GM12878 (cell line): ENCODE results near the gene RNF31. TPM values are rescaled to one million over a fixed set of nuclear protein-coding genes. Genes with fewer than 3 reads are reported as not detected.
A peak's percentile ranks its signal among the peaks of the same experiment; 100 is the strongest.

ENCODE experiments used
- ATAC-seq: fragments of 200-7000 bp; cut with Tn5 transposase; 3 replicates; pipeline ENCODE4 v1.9.1; 2020; ENCODE audit warnings: mild to moderate bottlenecking, moderate library complexity
- BruUV-seq: library from RNA; stranded (reverse); fragments of 400-500 nt; replicated peaks from 2 replicates; lab custom pipeline; 2021; lab: Mats Ljungman, UMichigan
- CTCF ChIA-PET: fragments of 300-600 bp; sonication (Branson Sonifier 250); formaldehyde crosslinking; extraction: SDS; loops from one replicate; lab custom pipeline; 2021; ENCODE audit warnings: inconsistent platforms; lab: Yijun Ruan, JAX
- POLR2A ChIA-PET: fragments of 350-600 bp; formaldehyde crosslinking; extraction: SDS; loops from one replicate; lab custom pipeline; 2021; ENCODE audit warnings: inconsistent platforms; lab: Charles Lee
- RAD21 ChIA-PET: fragments of 300-600 bp; sonication (Branson Sonifier 250); formaldehyde crosslinking; loops from one replicate; lab custom pipeline; 2023; ENCODE audit warnings: antibody characterized with exemption; ENCODE audit not compliant: unreplicated experiment; lab: Charles Lee
- SMC1A ChIA-PET: fragments of 300-600 bp; sonication (Branson Sonifier 250); formaldehyde crosslinking; loops from one replicate; lab custom pipeline; 2023; ENCODE audit not compliant: unreplicated experiment, uncharacterized antibody; lab: Charles Lee
- DNase-seq: peaks from one replicate; pipeline ENCODE4 v3.0.0-alpha.2; 2011; ENCODE audit warnings: low read depth, low spot score
- FAIRE-seq: peaks from 3 replicates; lab custom pipeline; 2011; peaks lifted over from hg19 to GRCh38; lab: Jason Lieb, UNC
- H2AFZ ChIP-seq: 2 replicates; pipeline ENCODE4 v1.6.0; 2011; ENCODE audit warnings: low read depth, low read length, control low read depth; ENCODE audit not compliant: control insufficient read depth
- H3K27ac ChIP-seq: 2 replicates; pipeline ENCODE4 v1.5.1; 2011; ENCODE audit warnings: control low read depth; ENCODE audit not compliant: control insufficient read depth, insufficient read depth
- H3K27me3 ChIP-seq, 2 experiments: replicated peaks in 1 of 2; 2 replicates each; pipeline versions ENCODE4 v1.6.0 to v1.6.1; 2011; ENCODE audit warnings: low read length in 1 of 2; ENCODE audit not compliant: control insufficient read depth in 2 of 2, insufficient read depth in 2 of 2
- H3K36me3 ChIP-seq, 2 experiments: 2 replicates each; pipeline ENCODE4 v1.5.1; 2011; ENCODE audit warnings: low read length in 1 of 2; ENCODE audit not compliant: control insufficient read depth in 2 of 2, insufficient read depth in 2 of 2
- H3K4me1 ChIP-seq: 2 replicates; pipeline ENCODE4 v1.6.1; 2011; ENCODE audit warnings: mild to moderate bottlenecking, low read length, moderate library complexity, mixed read lengths; ENCODE audit not compliant: control insufficient read depth, insufficient read depth
- H3K4me2 ChIP-seq: 2 replicates; pipeline ENCODE4 v1.6.0; 2011; ENCODE audit warnings: control low read depth; ENCODE audit not compliant: control insufficient read depth, insufficient read depth
- H3K4me3 ChIP-seq: fragments of 200-600 bp; sonication (generic); 2 replicates; pipeline ENCODE4 v1.5.1; 2016
- H3K79me2 ChIP-seq: 2 replicates; pipeline ENCODE4 v1.6.0; 2011; ENCODE audit warnings: low read length; ENCODE audit not compliant: control insufficient read depth, insufficient read depth
- H3K9ac ChIP-seq: 2 replicates; pipeline ENCODE4 v1.8.0; 2011; ENCODE audit warnings: low read length, control low read depth, mixed read lengths; ENCODE audit not compliant: control insufficient read depth, insufficient read depth
- H3K9me3 ChIP-seq: replicated peaks from 3 replicates; pipeline ENCODE4 v1.5.1; 2011; ENCODE audit warnings: mild to moderate bottlenecking, low read length; ENCODE audit not compliant: control insufficient read depth, insufficient read depth
- H4K20me1 ChIP-seq: 2 replicates; pipeline ENCODE4 v1.6.0; 2011; ENCODE audit not compliant: control insufficient read depth, insufficient read depth
- BRCA1 ChIP-seq: IDR thresholded peaks from 2 replicates; pipeline ENCODE4 v1.6.1; 2011; ENCODE audit warnings: low read depth, low read length, improper control_type of control experiment
- EGR1 ChIP-seq, 2 experiments: IDR thresholded peaks; 1 replicate in 1 of 2; 2 replicates in 1 of 2; pipeline ENCODE4 v1.6.1; 2011 to 2012; ENCODE audit warnings: low read depth in 2 of 2, low read length in 2 of 2, borderline replicate concordance in 1 of 2, mild to moderate bottlenecking in 1 of 2, moderate library complexity in 1 of 2
- ETV6 ChIP-seq, 2 experiments: fragments of 450-650 bp in 1 of 2; IDR thresholded peaks in 1 of 2; conservative IDR thresholded peaks in 1 of 2; 2 replicates each; pipeline ENCODE4 v1.6.1; 2014; ENCODE audit warnings: antibody characterized with exemption in 1 of 2, borderline replicate concordance in 1 of 2, low read depth in 1 of 2, mild to moderate bottlenecking in 1 of 2, moderate library complexity in 1 of 2
- FOS ChIP-seq: IDR thresholded peaks from 3 replicates; pipeline ENCODE4 v1.6.1; 2011; ENCODE audit warnings: borderline replicate concordance; ENCODE audit not compliant: insufficient read length; ENCODE audit errors: extremely low read depth
- HCFC1 ChIP-seq: fragments of 150-350 bp; IDR thresholded peaks from 2 replicates; pipeline ENCODE4 v1.6.1; 2014; ENCODE audit warnings: low read length
- NR2F1 ChIP-seq: fragments of 450-650 bp; conservative IDR thresholded peaks from 2 replicates; pipeline ENCODE4 v1.6.1; 2017; ENCODE audit warnings: mild to moderate bottlenecking
- NRF1 ChIP-seq: conservative IDR thresholded peaks from 2 replicates; pipeline ENCODE4 v1.6.1; 2011; ENCODE audit warnings: mild to moderate bottlenecking, low read depth, low read length, improper control_type of control experiment
- POLR2AphosphoS2 ChIP-seq: IDR thresholded peaks from 2 replicates; pipeline ENCODE4 v1.6.1; 2011; ENCODE audit warnings: low read depth, mild to moderate bottlenecking, low read length, improper control_type of control experiment, moderate library complexity
- POLR2AphosphoS5 ChIP-seq: IDR thresholded peaks from 2 replicates; pipeline ENCODE4 v1.6.1; 2011; ENCODE audit warnings: mild to moderate bottlenecking, low read length, inconsistent platforms
- RBBP5 ChIP-seq: fragments of 200-600 bp; sonication (generic); conservative IDR thresholded peaks from 2 replicates; pipeline ENCODE4 v1.6.1; 2016
- RCOR1 ChIP-seq: conservative IDR thresholded peaks from 2 replicates; pipeline ENCODE4 v1.6.1; 2012; ENCODE audit warnings: low read depth, low read length, improper control_type of control experiment
- SMC3 ChIP-seq: IDR thresholded peaks from 2 replicates; pipeline ENCODE4 v1.6.1; 2011; ENCODE audit warnings: low read length, improper control_type of control experiment, borderline replicate concordance
- STAT1 ChIP-seq: fragments of 450-650 bp; conservative IDR thresholded peaks from 2 replicates; pipeline ENCODE4 v1.6.1; 2014; ENCODE audit warnings: antibody characterized with exemption, mild to moderate bottlenecking
- STAT3 ChIP-seq: IDR thresholded peaks from 2 replicates; pipeline ENCODE4 v1.6.1; 2011; ENCODE audit warnings: low read depth, low read length, improper control_type of control experiment
- ZNF207 ChIP-seq: fragments of 450-650 bp; IDR thresholded peaks from 2 replicates; pipeline ENCODE4 v1.6.1; 2014; ENCODE audit warnings: antibody characterized with exemption, mild to moderate bottlenecking, borderline replicate concordance
- ZZZ3 ChIP-seq: IDR thresholded peaks from 2 replicates; pipeline ENCODE4 v1.6.1; 2011; ENCODE audit warnings: low read depth; ENCODE audit not compliant: control insufficient read depth, insufficient read length
- WGBS: methylation state at CpG from one replicate; pipeline ENCODE4 v1.1.6; 2016; ENCODE audit warnings: low lambda C conversion rate; ENCODE audit not compliant: insufficient replicate concordance, insufficient coverage; ENCODE audit errors: missing lambda C conversion rate; 5-methylcytosine and 5-hydroxymethylcytosine counted together
- in situ Hi-C: fragments of 300-500 bp; cut with MboI; formaldehyde crosslinking; loops from 9 replicates; pipeline ENCODE4 v1.14.3; 2018; ENCODE audit warnings: mixed read lengths
- intact Hi-C: fragments of 100-400 bp; cut with micrococcal nuclease; formaldehyde crosslinking; loops from one replicate; pipeline ENCODE4 v1.14.2; 2022; ENCODE audit not compliant: unreplicated experiment
- polyA plus RNA-seq, 11 experiments: library from polyadenylated mRNA; depleted of rRNA in 4 of 11; unstranded in 6 of 11; stranded (reverse) in 5 of 11; fragments of >200 nt; fragmentation: Nextera tagmentation in 4 of 11; fragmentation: Illumina TruSeq in 1 of 11; extraction: Ambion mirVana in 4 of 11; extraction: Trizol in 1 of 11; gene quantifications; 1 replicate in 1 of 11; 2 replicates in 10 of 11; pipeline versions ENCODE4 v1.2.1 to v1.2.3, GENCODE V29; 2011 to 2016; ENCODE audit warnings: inconsistent platforms in 2 of 11, missing spikeins in 2 of 11, low read depth in 1 of 11
- total RNA-seq, 4 experiments: library from RNA; depleted of rRNA in 3 of 4; stranded (reverse); fragments of >200 nt in 3 of 4; fragmentation: Illumina TruSeq in 1 of 4; extraction: Trizol in 1 of 4; gene quantifications; 2 replicates each; pipeline versions ENCODE4 v1.2.1 to v1.2.3, GENCODE V29; 2013 to 2021
- TF ChIP-seq, protein P1 (sequence below): fragments of 450-650 bp; formaldehyde crosslinking; IDR thresholded peaks from 2 replicates; pipeline ENCODE4 v1.5.0; 2022; ENCODE audit warnings: mild to moderate bottlenecking, missing genetic modification characterization

The RNF31 gene
- total and polyA plus RNA-seq, 10 of the 15 experiments (the other 5 are each of a cell fraction or from before 2014, with no cell fraction given) = 8.5 to 92.7 (median 52.0) TPM

DNA sequence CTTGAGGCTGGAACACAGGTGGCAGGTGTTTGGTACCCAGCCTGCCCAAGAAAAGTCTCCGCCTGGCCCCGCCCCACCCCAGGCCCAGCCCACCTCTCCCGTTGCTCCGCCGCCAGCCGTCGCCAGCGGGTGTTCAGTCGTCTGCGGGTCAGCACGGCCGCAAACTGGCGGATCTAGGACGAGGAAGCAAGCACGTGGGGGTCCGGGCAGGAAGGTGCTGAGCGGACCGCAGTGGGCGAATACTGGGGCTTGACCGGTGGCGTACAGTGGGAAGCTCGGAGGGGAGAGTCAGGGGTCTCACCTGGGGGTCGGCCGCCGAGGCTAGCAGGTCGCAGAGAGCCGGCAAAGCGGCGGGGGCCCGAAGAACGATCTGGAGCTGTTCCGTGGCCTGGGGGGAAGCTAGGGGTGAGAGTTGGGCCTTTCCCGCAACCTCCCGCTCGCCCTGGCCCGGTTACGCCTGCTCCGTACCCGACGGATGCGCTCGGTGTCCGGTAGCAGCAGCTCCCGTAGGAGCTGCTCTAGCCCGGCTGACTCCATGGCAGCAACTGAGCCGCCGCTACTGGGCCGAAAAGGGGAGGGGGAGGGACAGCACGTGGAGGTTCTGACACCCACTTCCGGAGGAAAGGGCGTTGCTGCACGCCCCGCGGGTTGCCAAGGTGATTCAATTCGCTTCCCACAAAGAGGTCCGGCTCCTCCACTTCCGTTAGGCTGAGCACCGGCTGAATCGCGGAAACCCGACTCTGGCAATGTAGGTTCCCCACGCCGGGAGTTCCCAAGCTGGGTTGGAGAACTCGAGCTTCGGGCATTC lies 41.2 kb downstream of the RNF31 start, which contains the start of gene IPO4:
Gene IPO4 (minus strand): TSS at position 566 of the 808 bp plus-strand sequence. CDS start 29 bp downstream, at position 537.
- BruUV-seq = no TSS peak
- Histone ChIP-seq H3K9me3 (no peaks in the 10 kb centered on the region), H3K4me1 (0 out of 2 replicates have a peak, but pooled peaks cover 4% of the 10 kb centered on the region), H3K4me2 (peak within 1 kb of the TSS; percentile 78), H2AFZ (peak within 1 kb of the TSS; percentile 69), H3K27ac (peak within 1 kb of the TSS; percentile 34), H3K4me3 (peak within 1 kb of the TSS; percentile 79), H3K9ac (peak within 1 kb of the TSS; percentile 69), H3K36me3 (peaks cover 18 to 19% of the 10 kb centered on the region in 2 experiments), H3K79me2 (peaks cover 22% of the 10 kb centered on the region), H3K27me3 (no peaks in the 10 kb centered on the region), H4K20me1 (no peaks in the 10 kb centered on the region)
- ChIA-PET POLR2A (interaction anchor here (0.9 to 3.0 kb wide), 8 partner anchors 13 to 242 kb away, joined by 3 to 28 read pairs (median 6); partner anchors contain the start of genes CHMP4A, CIDEB, IRF9 and PSME1), SMC1A (interaction anchor here (0.9 to 1.6 kb wide), 7 partner anchors 27 to 120 kb away, joined by 3 to 11 read pairs (median 4); partner anchors contain the start of genes CIDEB, DCAF11, IRF9 and NRL), RAD21 (interaction anchor here (0.6 to 2.8 kb wide), 14 partner anchors 25 to 131 kb away, joined by 3 to 13 read pairs (median 4); partner anchors contain the start of genes CHMP4A, CIDEB, DCAF11 and DHRS1), CTCF (interaction anchor here (0.6 to 2.2 kb wide), 8 partner anchors 13 to 1814 kb away, joined by 3 to 9 read pairs (median 6); partner anchors contain the start of genes CHMP4A, CIDEB, IRF9 and TINF2)
- peak; percentile 88 for DNase-seq
- intact Hi-C loops (loop anchor here (2.0 kb wide), 1 partner anchor 108 kb away; no protein-coding TSS in a partner anchor), in situ Hi-C loops (no loop called here)
- peak; percentile 99 for FAIRE-seq
- WGBS = 1% methylated on average over 64 of the region's 65 CpGs
- peak; percentile 94 for ATAC-seq
- TF ChIP-seq STAT1 (peak; percentile 97; the same call in 1 of the 2 replicates), HCFC1 (peak; percentile 95), STAT3 (peak; percentile 95), RCOR1 (peak; percentile 94), BRCA1 (no peak; the same call in 1 of the 2 replicates), ZZZ3 (peak; percentile 85), SMC3 (peak; percentile 26; the same call in 1 of the 2 replicates), ZNF207 (peak; percentile 97), RBBP5 (no peak), FOS (no peak), NR2F1 (no peak; the same call in 1 of the 2 replicates), EGR1 (IDR thresholded peaks at IDR 0.05; ENCODE audit: borderline replicate concordance in 1 of 2, low read depth in 2 of 2, low read length in 2 of 2) (peak; percentile 79 to 89), ETV6 (conservative IDR thresholded peaks at IDR 0.05 in 1 of 2, IDR thresholded peaks at IDR 0.05 in 1 of 2; ENCODE audit: borderline replicate concordance in 1 of 2, low read depth in 1 of 2) (peak in 1 of 2 experiments; percentile 14; a peak in 1 of 4 replicates), NRF1 (no peak), POLR2AphosphoS5 (peak; percentile 95), POLR2AphosphoS2 (peak; percentile 72)
- TF ChIP-seq, protein P1, sequence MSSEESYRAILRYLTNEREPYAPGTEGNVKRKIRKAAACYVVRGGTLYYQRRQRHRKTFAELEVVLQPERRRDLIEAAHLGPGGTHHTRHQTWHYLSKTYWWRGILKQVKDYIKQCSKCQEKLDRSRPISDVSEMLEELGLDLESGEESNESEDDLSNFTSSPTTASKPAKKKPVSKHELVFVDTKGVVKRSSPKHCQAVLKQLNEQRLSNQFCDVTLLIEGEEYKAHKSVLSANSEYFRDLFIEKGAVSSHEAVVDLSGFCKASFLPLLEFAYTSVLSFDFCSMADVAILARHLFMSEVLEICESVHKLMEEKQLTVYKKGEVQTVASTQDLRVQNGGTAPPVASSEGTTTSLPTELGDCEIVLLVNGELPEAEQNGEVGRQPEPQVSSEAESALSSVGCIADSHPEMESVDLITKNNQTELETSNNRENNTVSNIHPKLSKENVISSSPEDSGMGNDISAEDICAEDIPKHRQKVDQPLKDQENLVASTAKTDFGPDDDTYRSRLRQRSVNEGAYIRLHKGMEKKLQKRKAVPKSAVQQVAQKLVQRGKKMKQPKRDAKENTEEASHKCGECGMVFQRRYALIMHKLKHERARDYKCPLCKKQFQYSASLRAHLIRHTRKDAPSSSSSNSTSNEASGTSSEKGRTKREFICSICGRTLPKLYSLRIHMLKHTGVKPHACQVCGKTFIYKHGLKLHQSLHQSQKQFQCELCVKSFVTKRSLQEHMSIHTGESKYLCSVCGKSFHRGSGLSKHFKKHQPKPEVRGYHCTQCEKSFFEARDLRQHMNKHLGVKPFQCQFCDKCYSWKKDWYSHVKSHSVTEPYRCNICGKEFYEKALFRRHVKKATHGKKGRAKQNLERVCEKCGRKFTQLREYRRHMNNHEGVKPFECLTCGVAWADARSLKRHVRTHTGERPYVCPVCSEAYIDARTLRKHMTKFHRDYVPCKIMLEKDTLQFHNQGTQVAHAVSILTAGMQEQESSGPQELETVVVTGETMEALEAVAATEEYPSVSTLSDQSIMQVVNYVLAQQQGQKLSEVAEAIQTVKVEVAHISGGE (CRISPR knock-in tag) = peak; percentile 99
